A549 (cell line): ENCODE measurements around the gene STXBP2. TPM values are rescaled to one million over a fixed set of nuclear protein-coding genes. Genes with fewer than 3 reads are reported as not detected.
A peak's percentile ranks its signal among the peaks of the same experiment; 100 is the strongest.

Source experiments
- ATAC-seq, 2 experiments: fragments of 200-7000 bp in 1 of 2; fragments of >200 bp in 1 of 2; cut with Nextera tagmentation in 1 of 2; cut with Tn5 transposase in 1 of 2; 3 replicates each; pipeline versions ENCODE4 v1.8.0 to v1.9.1; 2018 to 2020; ENCODE audit warnings: mild to moderate bottlenecking in 1 of 2, moderate library complexity in 1 of 2
- CTCF ChIA-PET: fragments of 300-600 bp; sonication (Branson Sonifier 250); formaldehyde crosslinking; extraction: SDS; loops from one replicate; lab custom pipeline; 2021; ENCODE audit warnings: antibody characterized with exemption, inconsistent platforms; lab: Yijun Ruan, JAX
- POLR2A ChIA-PET: fragments of 350-600 bp; formaldehyde crosslinking; extraction: SDS; loops from one replicate; lab custom pipeline; 2021; ENCODE audit warnings: antibody characterized with exemption, inconsistent platforms; lab: Yijun Ruan, JAX
- DNase-seq, 2 experiments: peaks; one replicate each; pipeline versions ENCODE4 v3.0.0 to v3.0.0-alpha.2; 2011 to 2016; ENCODE audit warnings: low read depth in 1 of 2, low spot score in 1 of 2
- FAIRE-seq: peaks from 2 replicates; lab custom pipeline; 2011; peaks lifted over from hg19 to GRCh38; lab: Jason Lieb, UNC
- H3K27ac ChIP-seq, 2 experiments: fragments of >200 bp; sonication (Bioruptor Twin); formaldehyde crosslinking; 3 replicates each; pipeline ENCODE4 v1.5.1; 2016 to 2017
- H3K4me1 ChIP-seq: fragments of >200 bp; sonication (Bioruptor Twin); formaldehyde crosslinking; 3 replicates; pipeline ENCODE4 v1.6.1; 2016
- H3K4me2 ChIP-seq: fragments of >200 bp; sonication (Bioruptor Twin); formaldehyde crosslinking; 3 replicates; pipeline ENCODE4 v1.6.1; 2016
- H3K4me3 ChIP-seq: fragments of >200 bp; sonication (Bioruptor Twin); formaldehyde crosslinking; 3 replicates; pipeline ENCODE4 v1.5.1; 2016
- H3K9me3 ChIP-seq: fragments of >200 bp; sonication (Bioruptor Twin); formaldehyde crosslinking; 3 replicates; pipeline ENCODE4 v1.6.1; 2016
- ATOH8 ChIP-seq: fragments of 250-450 bp; sonication (Bioruptor Pico); IDR thresholded peaks from 2 replicates; pipeline ENCODE4 v1.5.0; 2020; ENCODE audit warnings: low read depth, mild to moderate bottlenecking, moderate library complexity
- BCL3 ChIP-seq: fragments of >200 bp; sonication (Bioruptor Twin); formaldehyde crosslinking; IDR thresholded peaks from 3 replicates; pipeline ENCODE4 v1.6.1; 2016
- CBX2 ChIP-seq: fragments of 200-600 bp; sonication (generic); IDR thresholded peaks from 2 replicates; pipeline ENCODE4 v1.6.1; 2016; ENCODE audit warnings: low read depth, mild to moderate bottlenecking, borderline replicate concordance
- CBX8 ChIP-seq: fragments of 200-600 bp; sonication (generic); IDR thresholded peaks from 2 replicates; pipeline ENCODE4 v1.6.1; 2016
- CEBPB ChIP-seq, 2 experiments: fragments of >200 bp in 1 of 2; sonication (Bioruptor Twin) in 1 of 2; formaldehyde crosslinking in 1 of 2; IDR thresholded peaks; 2 replicates each; pipeline ENCODE4 v1.6.1; 2012 to 2016
- CTCF ChIP-seq: fragments of >200 bp; sonication (Bioruptor Twin); formaldehyde crosslinking; IDR thresholded peaks from 3 replicates; pipeline ENCODE4 v1.5.1; 2016
- EHMT2 ChIP-seq: fragments of 200-600 bp; sonication (generic); IDR thresholded peaks from 2 replicates; pipeline ENCODE4 v1.6.1; 2016; ENCODE audit warnings: antibody characterized with exemption, low read depth, mild to moderate bottlenecking, moderate library complexity
- ELK1 ChIP-seq: fragments of 150-350 bp; IDR thresholded peaks from 2 replicates; pipeline ENCODE4 v1.6.1; 2014; ENCODE audit warnings: low read depth, mild to moderate bottlenecking, low read length
- EP300 ChIP-seq, 2 experiments: fragments of >200 bp; sonication (Bioruptor Twin); formaldehyde crosslinking; IDR thresholded peaks; 2 replicates in 1 of 2; 3 replicates in 1 of 2; pipeline ENCODE4 v1.6.1; 2016 to 2017
- FOXS1 ChIP-seq: fragments of 250-450 bp; sonication (Bioruptor Pico); IDR thresholded peaks from 2 replicates; pipeline ENCODE4 v1.5.0; 2020; ENCODE audit warnings: mild to moderate bottlenecking, moderate library complexity
- HDAC2 ChIP-seq: fragments of 200-600 bp; sonication (generic); IDR thresholded peaks from 2 replicates; pipeline ENCODE4 v1.6.1; 2016
- HES2 ChIP-seq: fragments of >200 bp; sonication (Bioruptor Twin); formaldehyde crosslinking; IDR thresholded peaks from 2 replicates; pipeline ENCODE4 v1.6.1; 2016
- HEYL ChIP-seq: fragments of 250-450 bp; sonication (Bioruptor Pico); IDR thresholded peaks from 2 replicates; pipeline ENCODE4 v1.8.0; 2021; ENCODE audit warnings: mild to moderate bottlenecking, moderate library complexity
- HMGXB4 ChIP-seq: fragments of 250-450 bp; sonication (Bioruptor Pico); IDR thresholded peaks from 2 replicates; pipeline ENCODE4 v1.5.0; 2021; ENCODE audit warnings: mild to moderate bottlenecking, moderate library complexity, borderline replicate concordance
- HOXB5 ChIP-seq: fragments of 250-450 bp; sonication (Bioruptor Pico); IDR thresholded peaks from 2 replicates; pipeline ENCODE4 v1.5.0; 2020; ENCODE audit warnings: mild to moderate bottlenecking, moderate library complexity
- JUNB ChIP-seq: fragments of >200 bp; sonication (Bioruptor Twin); formaldehyde crosslinking; IDR thresholded peaks from 2 replicates; pipeline ENCODE4 v1.6.1; 2016
- MAFK ChIP-seq: fragments of 450-650 bp; IDR thresholded peaks from 2 replicates; pipeline ENCODE4 v1.6.1; 2014; ENCODE audit not compliant: partially characterized antibody
- MAX ChIP-seq: IDR thresholded peaks from 2 replicates; pipeline ENCODE4 v1.6.1; 2012
- MAZ ChIP-seq: fragments of 150-350 bp; IDR thresholded peaks from 2 replicates; pipeline ENCODE4 v1.6.1; 2014; ENCODE audit warnings: antibody characterized with exemption, low read depth, low read length, borderline replicate concordance
- MYC ChIP-seq: IDR thresholded peaks from 2 replicates; pipeline ENCODE4 v1.6.1; 2012; ENCODE audit warnings: mild to moderate bottlenecking, inconsistent platforms, low read length, improper control_type of control experiment, borderline replicate concordance
- NPAS2 ChIP-seq: fragments of 250-450 bp; sonication (Bioruptor Pico); IDR thresholded peaks from 2 replicates; pipeline ENCODE4 v1.8.0; 2022; ENCODE audit warnings: mild to moderate bottlenecking, moderate library complexity, borderline replicate concordance
- POLR2AphosphoS2 ChIP-seq: conservative IDR thresholded peaks from 2 replicates; pipeline ENCODE4 v1.6.1; 2012; ENCODE audit warnings: low read length, improper control_type of control experiment, inconsistent platforms
- RNF2 ChIP-seq: fragments of 200-600 bp; sonication (generic); IDR thresholded peaks from 2 replicates; pipeline ENCODE4 v1.6.1; 2016; ENCODE audit warnings: low read depth, mild to moderate bottlenecking, antibody characterized with exemption, moderate library complexity, borderline replicate concordance
- TFCP2L1 ChIP-seq: fragments of 250-450 bp; sonication (Bioruptor Pico); IDR thresholded peaks from 2 replicates; pipeline ENCODE4 v1.5.0; 2021; ENCODE audit warnings: mild to moderate bottlenecking
- ZSCAN20 ChIP-seq: fragments of 250-450 bp; sonication (Bioruptor Pico); IDR thresholded peaks from 2 replicates; pipeline ENCODE4 v1.8.0; 2022; ENCODE audit warnings: mild to moderate bottlenecking, moderate library complexity
- WGBS: methylation state at CpG from one replicate; pipeline ENCODE4 v1.1.6; 2017; ENCODE audit errors: missing lambda C conversion rate; 5-methylcytosine and 5-hydroxymethylcytosine counted together
- polyA plus RNA-seq, 4 experiments: library from polyadenylated mRNA; depleted of rRNA in 3 of 4; stranded (reverse); fragments of >200 nt; fragmentation: RNase III in 1 of 4; extraction: RNeasy Plus Mini Kit Qiagen cat#74134 plus additional on column Dnase treatment in 1 of 4; gene quantifications; 2 replicates in 3 of 4; 3 replicates in 1 of 4; pipeline ENCODE4 v1.2.3, GENCODE V29; 2011 to 2017

Gene STXBP2
- polyA plus RNA-seq, 2 of the 4 experiments (the other 2 are of a cell fraction): 41.4 to 47.2 TPM

GRCh38 chr19:7595466-7596133 lies 41.3 kb upstream of the STXBP2 start, which contains the start of gene CAMSAP3:
TSS of gene CAMSAP3 (plus strand) at chr19:7595863. CDS start at chr19:7596003, 140 bp downstream.
- no peak for FAIRE-seq
- Histone ChIP-seq H3K4me2 (peak within 1 kb of the TSS; percentile 93), H3K4me1 (0 out of 3 replicates have a peak, but pooled peaks cover 5% of the 10 kb centered on the region), H3K4me3 (peak within 1 kb of the TSS; percentile 85), H3K9me3 (no peaks in the 10 kb centered on the region), H3K27ac (peak within 1 kb of the TSS; percentile 80 to 91)
- TF ChIP-seq HEYL (CRISPR knock-in tag) (no peak), MAX (no peak), NPAS2 (CRISPR knock-in tag) (no peak), EHMT2 (no peak), FOXS1 (no peak), ZSCAN20 (CRISPR knock-in tag) (no peak), POLR2AphosphoS2 (no peak), HOXB5 (CRISPR knock-in tag) (no peak), CBX2 (no peak), CBX8 (no peak), HES2 (no peak), HMGXB4 (CRISPR knock-in tag) (no peak), ATOH8 (CRISPR knock-in tag) (no peak), TFCP2L1 (no peak), BCL3 (no peak), CEBPB (IDR thresholded peaks at IDR 0.05) (no peak)
- no CpG with 5 or more reads among the region's 78 CpGs for WGBS
- POLR2A ChIA-PET: no interaction called here
- peak in 1 of 2 experiments; percentile 17 for DNase-seq
- CTCF ChIA-PET: interaction anchor here (0.6 to 4.0 kb wide), 3 partner anchors 12 to 74 kb away, joined by 3 to 26 read pairs (median 13); no protein-coding TSS in a partner anchor
- peak; percentile 75 to 86 for ATAC-seq

- ChIA-PET POLR2A (interaction anchor here (1.0 kb wide), 1 partner anchor 91 kb away, joined by 4 read pairs; no protein-coding TSS in a partner anchor), CTCF (interaction anchor here (0.9 to 4.0 kb wide), 6 partner anchors 11 to 494 kb away, joined by 3 to 26 read pairs (median 5); partner anchors contain the start of gene TRAPPC5)
- FAIRE-seq (no peak), ATAC-seq (no peak), DNase-seq (no peak)
- Histone ChIP-seq H3K4me3 (peak overlapping the region; percentile 85), H3K4me1 (0 out of 3 replicates have a peak, but pooled peaks cover 5% of the 10 kb centered on the region)
- TF ChIP-seq EHMT2 (no peak), MYC (no peak), HDAC2 (no peak), ELK1 (no peak), RNF2 (no peak), JUNB (no peak), CTCF (no peak), TFCP2L1 (no peak), MAFK (no peak), HES2 (no peak), EP300 (IDR thresholded peaks at IDR 0.05) (no peak), MAZ (no peak)
- TF ChIP-seq, all 56 proteins: peak for 0
- WGBS: 48% methylated on average over 28 of the region's 70 CpGs
- Histone ChIP-seq H3K4me2 (peak overlapping the region; percentile 93), H3K27ac (peak overlapping the region; percentile 80 to 91), H3K9me3 (no peaks in the 10 kb centered on the region)
Observed at GRCh38 chr19:7596211-7596937, 40.5 kb upstream of the STXBP2 start.
